ENCODE results near the gene ENTREP1.
"Not testable (repeated sequence)": the region's sequence is repeated elsewhere in the genome, so short reads cannot be mapped to it uniquely, and the experiment has no call there.

Gene ENTREP1, protein sequence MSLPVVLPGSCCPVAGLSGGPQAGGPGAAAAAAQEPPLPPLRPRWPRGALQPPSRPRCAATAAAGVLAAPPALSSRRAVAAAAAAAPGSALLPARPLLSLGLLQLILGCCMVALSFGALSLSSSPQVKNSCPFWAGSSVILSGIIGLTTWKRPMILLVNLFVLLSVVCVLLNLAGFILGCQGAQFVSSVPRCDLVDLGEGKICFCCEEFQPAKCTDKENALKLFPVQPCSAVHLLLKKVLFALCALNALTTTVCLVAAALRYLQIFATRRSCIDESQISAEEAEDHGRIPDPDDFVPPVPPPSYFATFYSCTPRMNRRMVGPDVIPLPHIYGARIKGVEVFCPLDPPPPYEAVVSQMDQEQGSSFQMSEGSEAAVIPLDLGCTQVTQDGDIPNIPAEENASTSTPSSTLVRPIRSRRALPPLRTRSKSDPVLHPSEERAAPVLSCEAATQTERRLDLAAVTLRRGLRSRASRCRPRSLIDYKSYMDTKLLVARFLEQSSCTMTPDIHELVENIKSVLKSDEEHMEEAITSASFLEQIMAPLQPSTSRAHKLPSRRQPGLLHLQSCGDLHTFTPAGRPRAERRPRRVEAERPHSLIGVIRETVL

DNA sequence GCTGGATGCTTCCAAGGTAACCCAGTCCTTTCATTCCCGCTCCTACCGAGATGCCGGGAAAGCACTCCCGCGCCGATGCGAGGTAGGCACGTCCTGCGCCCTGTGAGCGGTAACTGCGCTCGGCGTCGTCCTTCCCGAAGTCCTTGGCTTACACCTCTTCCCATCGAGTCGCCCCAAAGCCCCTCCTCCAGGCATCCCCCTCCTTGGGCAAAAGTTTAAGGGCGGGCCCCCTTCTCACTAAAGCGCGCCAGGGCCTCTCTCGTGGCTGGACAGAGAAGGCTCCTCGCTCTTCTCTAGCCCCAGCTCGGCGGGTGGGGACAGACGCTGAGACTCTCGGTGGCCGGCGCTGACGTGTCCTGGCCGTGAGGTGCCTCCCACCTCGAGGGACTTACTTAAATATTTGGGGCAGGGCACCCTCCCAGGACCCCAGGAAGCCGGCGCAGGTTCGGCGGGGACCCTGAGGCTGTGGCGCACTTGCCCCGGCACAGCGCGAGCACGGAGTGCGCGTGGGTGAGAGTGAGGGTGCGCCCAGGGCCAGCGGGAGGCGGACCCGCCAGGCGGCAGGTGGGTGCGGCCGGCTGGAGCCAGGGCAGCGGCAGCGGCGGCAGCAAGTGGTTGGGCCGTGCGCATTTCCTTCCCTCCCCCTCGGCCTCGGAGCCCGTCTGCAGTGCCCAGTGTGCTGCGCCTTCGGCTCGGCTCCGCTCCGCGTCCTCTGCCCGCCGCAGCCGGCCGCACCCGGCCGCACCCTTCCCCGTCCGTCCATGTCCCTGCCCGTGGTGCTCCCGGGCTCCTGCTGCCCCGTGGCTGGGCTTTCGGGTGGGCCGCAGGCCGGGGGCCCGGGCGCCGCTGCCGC, at the start of gene ENTREP1:
Gene ENTREP1 (plus strand): TSS at position 667 of the 853 bp plus-strand sequence. CDS start 95 bp downstream, at position 762.
- no peak for DNase-seq

DNA sequence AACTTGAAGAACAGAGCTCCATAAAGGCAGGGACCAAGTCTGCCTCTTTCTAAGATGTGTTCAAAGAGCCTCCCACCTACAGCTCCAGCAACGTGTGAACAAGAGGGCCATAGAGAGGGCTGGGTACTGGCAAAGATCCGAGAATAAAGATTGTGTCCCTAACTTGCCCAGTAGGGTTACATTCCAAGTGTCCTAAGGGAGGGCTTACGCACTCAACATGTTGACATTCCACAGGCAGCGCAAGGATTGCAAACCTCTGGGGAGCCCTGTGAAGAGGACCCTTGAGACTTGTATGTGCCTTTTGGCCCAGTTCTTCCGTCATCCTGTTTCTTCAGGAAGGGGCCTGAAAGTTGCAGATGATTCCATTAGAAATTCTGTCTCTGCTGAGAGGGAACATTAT, 48.2 kb upstream of the ENTREP1 start:
- no peak for DNase-seq

DNA sequence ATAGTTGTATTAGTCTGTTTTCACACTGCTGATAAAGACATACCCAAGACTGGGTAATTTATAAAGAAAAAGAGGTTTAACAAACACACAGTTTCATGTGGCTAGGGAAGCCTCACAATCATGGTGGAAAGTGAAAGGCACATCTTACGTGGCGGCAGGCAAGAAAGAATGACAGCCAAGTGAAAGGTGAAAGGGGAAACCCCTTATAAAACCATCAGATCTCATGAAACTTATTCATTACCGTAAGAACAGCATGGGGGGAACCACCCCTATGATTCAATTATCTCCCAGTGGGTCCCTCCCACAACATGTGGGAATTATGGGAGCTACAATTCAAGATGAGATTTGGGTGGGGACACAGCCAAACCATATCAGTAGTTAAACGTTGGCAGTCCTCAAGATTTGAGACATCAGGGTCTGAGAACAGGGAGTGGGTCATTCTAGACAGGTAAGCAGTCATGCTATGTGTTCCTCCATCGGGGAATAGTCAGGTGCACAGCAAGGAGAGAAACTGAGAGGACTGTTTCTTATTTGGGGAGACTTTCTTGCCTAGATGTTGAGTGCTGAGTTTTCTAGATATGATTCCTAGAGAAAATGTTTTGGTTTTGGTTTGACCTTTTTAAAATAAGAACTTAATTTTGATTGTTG, 45.8 kb upstream of the ENTREP1 start:
- no peak for DNase-seq

DNA sequence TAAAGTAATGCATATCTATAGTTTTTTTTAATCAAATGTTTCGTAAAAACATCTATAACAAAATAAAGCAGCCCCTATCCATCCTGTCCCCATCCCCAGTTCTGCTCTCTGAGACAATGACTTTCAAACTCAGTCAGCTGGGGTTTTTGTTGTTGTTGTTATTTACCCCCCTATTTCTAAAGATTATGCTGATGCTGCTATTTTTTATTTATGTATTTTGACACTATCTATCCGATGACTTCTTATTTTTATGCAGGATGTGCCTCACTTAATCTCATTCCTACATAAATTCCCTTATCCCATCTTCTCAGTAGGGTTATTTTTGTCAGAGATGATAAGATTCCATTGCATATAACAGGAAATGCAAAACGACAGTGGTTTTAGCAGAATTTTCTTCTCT, 45.3 kb upstream of the ENTREP1 start:
- no peak for DNase-seq

GRCh38 chr9:69283003-69283402, 42.0 kb upstream of the ENTREP1 start:
- DNase-seq = no peak

DNA sequence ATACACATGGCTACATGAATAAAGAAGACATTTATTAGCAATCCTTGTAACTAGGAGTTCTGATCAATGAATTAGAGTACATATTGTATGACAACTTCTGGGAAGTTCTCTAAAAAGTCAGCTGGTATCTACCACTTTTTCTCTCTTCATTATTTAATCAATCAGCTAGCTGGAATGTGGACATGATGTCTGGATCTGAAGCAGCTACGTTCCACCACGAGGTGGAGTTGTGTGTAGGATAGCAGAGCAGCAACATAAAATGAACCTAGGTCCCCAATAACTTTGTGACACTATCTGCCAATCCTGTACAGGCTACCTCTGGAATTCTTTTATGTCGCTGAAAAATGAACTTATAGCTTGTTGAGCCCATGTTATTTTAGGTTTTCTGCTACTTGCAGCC, 32.9 kb upstream of the ENTREP1 start:
- DNase-seq = no peak

- no peak for DNase-seq
These were observed 31.9 kb upstream of the ENTREP1 start for GRCh38 chr9:69293156-69293555.

- no peak for DNase-seq
These were observed 29.0 kb upstream of the ENTREP1 start for GRCh38 chr9:69295872-69296552.

DNA sequence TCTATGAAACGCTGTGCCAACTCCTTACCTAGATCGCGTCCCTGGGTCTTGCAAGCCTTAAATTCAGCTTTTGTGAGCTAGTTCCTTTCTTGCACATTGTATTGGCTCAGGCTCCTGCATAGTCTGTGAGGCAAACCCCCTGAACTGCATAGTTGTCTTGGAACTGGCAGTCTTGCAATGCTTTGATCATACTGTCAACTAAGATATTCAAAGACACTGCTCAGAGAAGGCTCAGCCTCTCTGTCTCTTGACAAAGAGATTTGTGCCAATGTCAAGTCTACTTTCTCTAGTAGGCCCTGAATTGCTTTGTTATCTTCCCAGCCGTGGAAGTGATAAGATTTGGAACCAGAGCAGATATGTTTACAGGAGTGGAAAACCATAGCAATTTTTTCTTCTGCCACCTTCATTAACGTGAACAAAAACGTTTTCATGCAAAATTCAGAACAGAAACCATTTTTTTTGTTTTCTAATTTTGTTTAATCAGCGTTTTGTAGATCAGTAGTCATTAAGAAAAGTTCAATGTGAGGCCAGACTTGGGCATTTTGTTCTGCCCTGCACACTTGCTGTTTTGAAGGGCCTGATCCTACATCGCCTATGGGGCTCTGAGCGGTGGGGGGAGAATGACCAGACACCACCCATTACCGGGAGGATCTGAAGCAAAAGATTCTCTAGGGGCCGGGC, 27.6 kb upstream of the ENTREP1 start:
- no peak for DNase-seq

DNA sequence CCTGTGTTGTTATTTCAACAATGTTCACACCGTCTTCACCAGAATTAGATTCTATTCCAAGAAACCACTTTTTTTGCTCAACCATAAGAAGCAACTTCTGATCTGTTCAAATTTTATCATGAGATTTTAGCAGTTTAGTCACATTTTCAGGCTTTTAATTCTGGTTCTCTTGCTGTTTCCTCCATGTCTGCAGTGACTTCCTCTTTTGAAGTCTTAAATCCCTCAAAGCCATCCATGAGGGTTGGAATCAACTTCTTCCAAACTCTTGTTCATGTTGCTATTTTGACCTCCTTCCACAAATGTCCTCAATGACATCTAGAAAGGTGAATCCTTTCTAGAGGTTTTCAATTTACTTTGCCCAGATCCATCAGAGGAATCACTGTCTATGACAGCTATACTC, 25.7 kb upstream of the ENTREP1 start:
- DNase-seq = no peak

GRCh38 chr9:69299826-69300225, 25.2 kb upstream of the ENTREP1 start:
- DNase-seq = no peak

- DNase-seq = no peak
These were observed 21.7 kb upstream of the ENTREP1 start for GRCh38 chr9:69303331-69303730.

GRCh38 chr9:69306895-69307445, 18.0 kb upstream of the ENTREP1 start:
- DNase-seq = not testable (repeated sequence)

DNA sequence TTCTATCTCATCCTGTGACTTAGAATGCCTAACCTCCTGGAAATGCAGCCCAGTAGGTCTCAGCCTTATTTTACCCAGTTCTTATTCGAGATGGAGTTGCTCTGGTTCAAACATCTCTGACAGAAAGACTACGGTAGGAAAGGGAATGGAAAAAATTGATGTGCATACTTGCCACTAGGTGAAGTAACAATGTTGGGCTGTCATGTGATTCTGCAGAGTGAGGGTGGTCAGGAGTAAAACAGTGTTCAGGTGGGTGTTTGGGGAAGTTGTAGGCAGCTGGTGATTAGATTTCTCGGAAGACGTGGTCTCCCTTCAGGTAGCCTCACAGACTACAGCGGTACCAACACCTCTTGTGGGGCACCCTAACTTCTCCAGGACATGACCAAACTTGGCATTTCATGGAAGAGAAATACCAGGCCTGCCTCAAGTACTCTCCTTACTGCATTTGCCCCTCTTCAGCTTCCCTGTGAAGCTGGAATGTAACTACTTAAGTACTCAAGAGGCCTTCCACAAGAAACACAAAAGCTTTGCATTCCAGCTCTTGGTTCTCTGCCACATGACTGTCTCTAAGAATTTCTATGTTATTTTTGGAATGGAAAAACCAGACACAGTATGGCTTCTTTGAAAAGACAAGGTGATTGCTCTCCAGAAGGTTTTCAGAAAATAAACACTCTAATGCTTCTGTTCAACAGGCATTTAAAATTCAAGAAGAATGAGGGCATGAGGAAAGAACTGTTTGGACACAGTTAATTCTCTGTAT, 17.4 kb upstream of the ENTREP1 start:
- DNase-seq = no peak

DNA sequence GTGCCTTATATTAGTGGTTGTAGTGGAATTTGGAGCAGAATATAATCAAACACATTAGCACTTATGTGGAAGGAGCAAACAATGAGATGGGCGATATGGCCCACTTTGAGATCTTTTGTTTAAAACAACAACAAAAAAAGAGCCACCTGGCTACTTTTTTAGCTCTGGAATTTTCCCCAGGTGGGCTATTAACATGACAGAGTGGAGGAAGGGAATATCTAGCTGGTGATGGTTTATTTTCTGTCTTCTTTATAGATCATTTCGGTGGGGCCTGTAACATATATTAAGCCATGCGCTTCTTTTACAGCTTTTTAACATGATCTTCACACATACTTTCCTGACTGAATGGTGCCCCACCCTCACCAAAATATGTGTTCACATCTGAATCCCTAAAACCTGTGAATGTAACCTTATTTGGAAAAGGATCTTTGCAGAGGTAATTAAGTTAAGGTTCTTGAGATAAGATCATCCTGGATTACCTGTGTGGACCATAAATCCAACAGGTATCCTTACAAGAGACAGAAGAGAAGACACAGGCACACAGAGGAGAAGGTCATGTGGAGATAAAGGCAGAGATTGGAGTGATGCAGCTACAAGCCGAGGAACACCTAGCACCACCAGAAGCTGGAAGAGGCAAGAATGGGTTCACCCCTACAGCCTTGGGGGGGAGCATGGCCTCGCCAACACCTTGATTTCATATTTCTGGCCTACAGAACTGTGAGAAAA, 16.6 kb upstream of the ENTREP1 start:
- no peak for DNase-seq

GRCh38 chr9:69313175-69313574, 11.8 kb upstream of the ENTREP1 start:
- no peak for DNase-seq

GRCh38 chr9:69314547-69314946, 10.5 kb upstream of the ENTREP1 start:
- no peak for DNase-seq

GRCh38 chr9:69317081-69317480, 7.9 kb upstream of the ENTREP1 start:
- DNase-seq = no peak

GRCh38 chr9:69317894-69318293, 7.1 kb upstream of the ENTREP1 start:
- no peak for DNase-seq

Measured in activated CD4-positive, CD25-positive, alpha-beta regulatory T cell treated with anti-CD3 and anti-CD28 coated beads, Interleukin-2, amount 50 U/mL, for 72 hours (primary cell).